ENCODE measurements around the gene ATP9B.

DNA sequence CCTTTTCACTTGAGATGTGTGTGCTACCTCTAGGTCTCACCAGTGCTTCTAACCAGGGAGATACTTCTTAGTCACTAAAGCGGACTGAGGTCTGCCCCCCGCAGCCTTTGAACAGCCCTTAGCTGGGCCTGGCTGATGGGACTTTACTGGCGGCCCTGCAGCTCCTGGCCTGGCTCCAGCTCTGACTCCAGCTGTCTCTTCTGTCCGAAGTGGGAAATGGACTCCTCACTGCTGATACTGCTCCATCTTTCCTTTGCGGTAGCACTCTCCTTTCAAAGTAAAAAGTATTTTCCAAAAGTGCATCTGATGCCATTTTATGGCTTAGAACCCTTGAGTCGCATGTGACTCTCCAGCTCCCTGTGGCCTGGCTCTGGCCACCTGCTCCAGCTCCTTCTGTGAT, 64.5 kb downstream of the ATP9B start:
- TF ChIP-seq POLR2A (IDR thresholded peaks at IDR 0.05; ENCODE audit: low read length), result no peak
- no peak for TF ChIP-seq GATA1 (IDR thresholded peaks at IDR 0.05; ENCODE audit: low read depth, low read length)
